ENCODE results near the gene MEIOB.

The MEIOB gene

GRCh38 chr16:1874854-1875253 is 2.9 kb upstream of the MEIOB start:
- no peak for DNase-seq

GRCh38 chr16:1870365-1871082 is 1.4 kb downstream of the MEIOB start:
- no peak for DNase-seq

GRCh38 chr16:1865902-1866690 is 5.9 kb downstream of the MEIOB start:
- DNase-seq, result no peak

GRCh38 chr16:1863681-1864460 is 8.1 kb downstream of the MEIOB start:
- DNase-seq, result peak in 4 of 6 experiments; percentile 9 to 48 (median 24)

GRCh38 chr16:1862394-1862793 is 9.6 kb downstream of the MEIOB start:
- DNase-seq, result no peak

- no peak for DNase-seq
Measured at GRCh38 chr16:1861730-1862129, 10.2 kb downstream of the MEIOB start.

GRCh38 chr16:1859650-1860049 is 12.3 kb downstream of the MEIOB start:
- no peak for DNase-seq

- DNase-seq, result no peak
Measured at GRCh38 chr16:1858189-1858865, 13.6 kb downstream of the MEIOB start.

GRCh38 chr16:1857433-1858097 is 14.4 kb downstream of the MEIOB start:
- no peak for DNase-seq

- no peak for DNase-seq
Measured at GRCh38 chr16:1851793-1852192, 20.2 kb downstream of the MEIOB start.

GRCh38 chr16:1850981-1851380 is 21.0 kb downstream of the MEIOB start:
- no peak for DNase-seq

GRCh38 chr16:1846416-1846815 is 25.5 kb downstream of the MEIOB start:
- no peak for DNase-seq

GRCh38 chr16:1845985-1846384 is 26.0 kb downstream of the MEIOB start:
- DNase-seq, result no peak

- no peak for DNase-seq
Measured at GRCh38 chr16:1839554-1839953, 32.4 kb downstream of the MEIOB start.

GRCh38 chr16:1834096-1834495 is 37.9 kb downstream of the MEIOB start:
- DNase-seq, result no peak

GRCh38 chr16:1832838-1833454 is 39.0 kb downstream of the MEIOB start:
- no peak for DNase-seq

- DNase-seq, result no peak
Measured at GRCh38 chr16:1831186-1832075, 40.5 kb downstream of the MEIOB start.

- DNase-seq, result no peak
Measured at GRCh38 chr16:1830213-1830612, 41.8 kb downstream of the MEIOB start.

- no peak for DNase-seq
Measured at GRCh38 chr16:1828645-1829410, 43.1 kb downstream of the MEIOB start.

Measured in stimulated activated naive CD4-positive, alpha-beta T cell (primary cell).